Activated CD4-positive, alpha-beta T cell treated with anti-CD3 and anti-CD28 coated beads for 1 hour (primary cell): ENCODE measurements around the gene LIMS1.
"Not testable (repeated sequence)": the region's sequence is repeated elsewhere in the genome, so short reads cannot be mapped to it uniquely, and the experiment has no call there.

ENCODE experiments used
- DNase-seq: peaks from one replicate; pipeline ENCODE4 v3.0.0-alpha.2; 2020

Gene LIMS1

DNA sequence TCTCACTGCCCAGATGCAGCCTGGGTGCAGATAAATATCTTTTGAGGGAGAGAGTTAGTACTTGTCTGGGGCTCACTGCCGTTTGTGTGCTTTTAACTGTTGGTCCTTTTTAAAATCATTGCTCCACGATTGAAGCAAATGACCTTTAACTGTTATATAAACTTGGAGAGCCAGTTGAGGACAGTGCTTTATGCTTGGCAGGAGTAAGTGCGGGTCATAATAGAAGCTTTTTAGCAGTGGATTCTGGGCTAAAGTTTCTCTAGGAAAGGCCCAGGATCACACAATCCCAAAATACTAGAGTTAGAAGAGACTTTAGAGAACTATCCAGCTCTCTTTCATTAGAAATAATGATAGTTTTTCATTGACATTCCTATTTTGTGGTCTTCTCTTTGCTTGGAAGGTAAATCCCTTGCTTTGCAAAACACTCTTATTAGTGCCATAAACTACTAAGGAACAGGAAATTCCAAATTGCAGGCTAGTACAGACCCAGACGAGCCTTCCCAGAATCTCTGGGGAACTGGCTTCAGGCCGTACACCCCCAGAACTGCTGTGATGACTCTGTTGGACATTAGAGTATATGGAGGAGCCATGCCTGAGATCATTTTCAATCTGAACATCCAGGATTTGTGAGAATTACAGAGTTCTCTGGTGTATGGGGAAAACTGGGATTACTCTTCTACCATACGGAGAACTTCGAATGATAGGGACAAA is 19.1 kb downstream of the LIMS1 start:
- no peak for DNase-seq

DNA sequence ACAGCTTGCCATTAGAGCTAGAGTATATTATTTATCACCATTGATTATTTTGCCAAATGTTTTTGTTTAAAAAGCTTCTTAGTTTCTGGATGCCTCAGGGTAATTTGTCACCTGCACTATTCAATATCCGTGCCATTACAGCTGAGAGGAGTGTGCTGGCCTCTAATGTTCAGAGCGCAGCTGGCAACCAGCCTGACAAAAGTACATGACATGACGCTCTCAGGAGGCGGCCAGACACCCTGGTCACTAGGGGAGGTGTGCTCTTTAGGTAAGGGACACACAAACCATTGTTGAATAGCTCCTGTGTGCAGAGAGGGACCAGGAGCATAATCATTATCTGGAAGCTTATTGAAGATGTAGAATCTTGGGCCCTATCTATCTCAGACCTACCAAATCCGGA is 20.3 kb downstream of the LIMS1 start:
- no peak for DNase-seq

DNA sequence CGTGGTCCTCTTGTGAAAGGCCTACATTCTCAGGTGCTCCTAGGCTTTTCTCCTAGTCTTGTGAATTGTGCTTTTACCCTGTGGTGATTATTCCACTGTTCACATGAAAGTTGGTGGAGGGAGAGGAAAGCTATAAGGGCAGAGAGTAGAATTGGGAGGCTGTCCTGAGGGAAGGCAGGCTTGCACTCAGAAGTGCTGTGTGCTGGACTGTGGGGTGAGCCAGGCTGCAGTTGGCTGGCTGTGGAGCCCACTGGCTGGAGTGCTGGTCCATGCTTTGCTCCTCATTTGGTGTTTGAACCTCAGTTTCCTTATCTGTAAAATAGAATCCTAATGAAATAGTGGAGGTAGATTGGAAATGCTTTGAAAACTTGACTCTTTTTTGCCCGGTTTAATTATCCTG is 21.3 kb downstream of the LIMS1 start:
- DNase-seq: no peak

DNA sequence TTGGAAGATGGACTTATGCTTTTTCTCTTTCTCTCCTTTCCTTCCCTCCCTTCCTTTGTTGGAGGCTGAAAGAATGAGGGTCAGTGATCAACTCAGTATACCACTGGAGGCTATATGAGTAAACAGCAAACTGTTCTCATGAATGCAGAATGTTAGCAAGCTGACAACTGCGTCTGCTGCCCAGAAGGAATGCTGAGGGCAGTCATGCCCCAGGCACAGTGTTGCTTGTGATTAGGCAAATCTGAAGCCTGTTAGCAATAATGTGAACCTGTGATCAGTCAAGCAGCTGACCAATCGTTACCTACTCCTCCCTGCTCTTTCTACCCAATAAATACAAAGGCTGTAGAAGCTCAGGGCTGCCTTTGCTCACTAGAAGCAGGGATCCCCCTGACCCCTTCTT is 22.3 kb downstream of the LIMS1 start:
- not testable (repeated sequence) for DNase-seq

DNA sequence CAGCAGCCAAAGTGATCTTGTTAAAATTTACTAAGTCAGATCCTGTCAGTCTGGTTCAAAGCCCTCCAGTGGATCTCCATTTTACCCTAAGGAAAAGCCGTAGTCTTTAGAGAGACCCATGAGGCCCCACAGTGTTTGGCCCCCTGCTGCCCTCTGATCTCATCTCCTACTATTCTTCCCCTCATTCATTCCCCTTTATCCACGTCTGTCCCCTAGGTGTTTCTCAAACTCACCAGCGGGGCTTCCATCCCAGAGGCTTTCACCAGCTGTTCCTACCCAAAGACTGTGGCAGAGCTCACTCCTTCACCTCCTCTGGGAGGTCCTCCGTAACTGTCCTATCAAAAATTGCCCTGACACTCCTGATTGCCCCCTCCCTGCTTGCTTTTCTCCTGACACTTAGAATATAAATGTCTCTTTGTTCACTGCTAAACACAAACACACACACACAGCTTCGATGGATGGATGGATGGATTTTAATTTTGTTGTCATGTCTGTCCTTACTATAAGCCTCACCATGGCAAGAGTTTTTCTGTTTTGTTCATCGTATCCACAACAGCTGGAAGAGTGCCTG is 26.1 kb downstream of the LIMS1 start:
- no peak for DNase-seq

DNA sequence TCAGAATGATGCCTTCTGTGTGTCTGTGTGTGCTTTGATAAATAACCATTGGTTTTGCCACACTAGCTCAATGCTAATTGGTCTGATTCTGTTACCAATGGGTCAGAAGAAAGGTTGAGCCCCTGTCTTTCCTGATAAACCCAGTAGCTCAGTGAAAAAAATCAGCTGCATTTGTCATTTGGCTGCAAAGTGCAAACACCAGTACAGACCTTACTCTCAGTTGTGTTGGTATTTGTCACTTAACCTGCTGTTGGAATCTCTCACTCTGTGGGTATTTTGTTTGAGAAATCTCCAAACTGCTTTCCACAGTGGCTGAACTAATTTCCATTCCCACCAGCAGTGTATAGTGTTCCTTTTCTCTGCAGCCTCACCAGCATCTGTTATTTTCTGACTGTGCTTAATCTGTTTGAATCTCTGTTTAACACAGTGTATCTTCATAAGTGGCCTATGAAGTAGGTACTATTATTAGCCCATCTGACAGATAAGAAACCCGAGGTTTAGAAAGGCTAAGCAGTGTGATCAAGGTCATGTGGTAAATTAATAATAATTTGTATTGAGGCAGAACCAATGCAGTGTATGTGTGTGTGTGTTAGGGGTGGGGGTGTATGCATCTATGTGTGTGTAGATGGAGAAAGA is 26.7 kb downstream of the LIMS1 start:
- no peak for DNase-seq

DNA sequence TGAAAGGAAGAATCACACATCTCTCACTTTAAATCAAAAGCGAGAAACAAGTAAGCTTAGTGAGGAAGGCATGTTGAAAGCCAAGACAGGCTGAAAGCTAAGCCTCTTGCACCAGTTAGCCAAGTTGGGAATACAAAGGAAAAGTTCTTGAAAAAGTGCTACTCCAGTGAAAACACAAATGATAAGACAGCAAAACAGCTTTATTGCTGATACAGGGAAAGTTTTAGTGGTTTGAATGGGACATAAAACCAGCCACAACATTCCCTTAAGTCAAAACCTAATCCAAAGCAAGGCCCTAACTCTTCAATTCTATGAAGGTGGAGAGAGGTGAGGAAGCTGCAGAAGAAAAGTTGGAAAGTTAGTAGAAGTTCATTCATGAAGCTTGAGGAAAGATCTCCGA is 28.0 kb downstream of the LIMS1 start:
- no peak for DNase-seq

DNA sequence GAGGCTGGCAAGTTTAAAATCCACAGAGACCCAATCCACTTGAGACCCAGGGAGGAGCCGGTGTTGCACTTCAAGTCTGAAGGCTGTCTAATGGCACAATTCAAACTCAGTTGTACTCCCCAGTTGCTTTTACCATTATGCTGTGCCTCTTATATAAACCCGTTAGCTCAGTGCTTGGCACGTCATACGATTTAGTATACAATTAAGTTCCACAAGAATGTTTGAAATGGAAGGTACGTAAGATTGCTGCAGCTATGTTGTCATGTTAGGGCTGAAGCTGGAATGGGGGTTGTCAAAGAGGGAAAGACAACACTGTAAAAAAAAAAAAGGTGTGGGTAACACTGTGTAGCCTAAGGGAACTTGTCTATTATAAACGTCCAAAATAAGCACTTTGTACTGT is 30.2 kb downstream of the LIMS1 start:
- DNase-seq: no peak

DNA sequence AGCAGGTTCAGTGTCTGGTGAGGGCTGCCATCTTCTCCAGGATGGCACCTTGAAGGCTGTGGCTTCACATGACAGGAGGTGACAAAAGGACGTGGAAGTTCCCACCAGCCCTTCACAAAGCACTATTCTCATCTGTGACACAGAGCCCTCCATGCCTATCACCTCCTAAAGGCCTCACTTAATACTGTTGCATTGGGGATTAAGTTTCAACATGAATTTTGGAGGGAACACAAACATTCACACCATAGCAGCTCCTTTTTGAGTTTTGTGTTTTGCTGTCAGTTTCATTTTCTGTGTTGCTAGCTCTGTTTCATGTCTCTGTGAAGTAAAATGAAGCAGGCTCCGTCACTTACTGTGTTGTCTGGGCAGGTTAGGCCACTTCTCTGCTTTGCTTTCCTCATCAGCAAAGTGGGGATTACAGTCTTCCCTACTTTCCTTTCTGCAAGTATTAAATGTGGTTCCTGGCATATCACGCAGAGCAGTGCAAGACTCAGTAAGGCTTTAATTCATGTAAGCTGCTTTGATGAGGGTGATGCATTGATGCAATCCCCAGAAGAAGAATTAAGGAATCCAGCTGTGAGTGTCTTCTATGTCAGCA is 31.6 kb downstream of the LIMS1 start:
- DNase-seq: no peak

DNA sequence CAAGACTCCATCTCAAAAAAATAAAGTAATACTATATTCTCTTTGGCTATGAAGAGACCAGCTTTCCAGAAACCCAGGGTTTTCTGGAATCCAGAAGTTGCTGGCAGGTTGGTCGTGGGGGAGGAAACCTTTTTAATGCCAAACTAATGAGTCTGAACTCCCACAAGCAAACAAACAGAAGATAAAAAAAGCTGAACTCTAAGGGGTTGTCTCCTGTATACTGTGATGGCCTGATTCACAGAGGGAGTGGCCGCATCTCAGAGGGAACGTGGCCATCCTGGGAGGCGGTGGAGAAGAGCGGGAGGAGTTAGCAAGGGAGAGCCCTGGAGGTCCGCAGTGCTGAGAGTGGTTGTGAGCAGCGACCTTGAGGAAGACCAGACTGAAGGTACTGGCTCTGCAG is 36.1 kb downstream of the LIMS1 start:
- no peak for DNase-seq

DNA sequence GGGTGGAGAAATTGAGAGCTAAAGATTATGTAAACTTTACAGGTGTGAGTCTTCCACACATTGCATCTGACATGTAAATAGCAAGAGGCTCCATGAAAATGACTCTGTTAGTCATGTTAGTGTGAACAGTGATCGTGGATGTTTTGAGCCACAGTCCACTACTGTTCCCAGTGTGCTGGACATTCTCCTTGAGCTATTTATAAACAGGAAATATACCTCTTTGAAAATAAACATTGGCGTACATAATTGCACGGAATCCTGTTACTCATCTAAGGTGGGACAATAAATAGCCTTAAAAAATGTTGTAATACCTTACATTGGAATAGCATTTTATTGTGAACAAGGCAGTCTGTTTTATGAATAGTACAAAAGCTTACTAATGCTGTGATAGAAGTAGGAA is 37.0 kb downstream of the LIMS1 start:
- no peak for DNase-seq

DNA sequence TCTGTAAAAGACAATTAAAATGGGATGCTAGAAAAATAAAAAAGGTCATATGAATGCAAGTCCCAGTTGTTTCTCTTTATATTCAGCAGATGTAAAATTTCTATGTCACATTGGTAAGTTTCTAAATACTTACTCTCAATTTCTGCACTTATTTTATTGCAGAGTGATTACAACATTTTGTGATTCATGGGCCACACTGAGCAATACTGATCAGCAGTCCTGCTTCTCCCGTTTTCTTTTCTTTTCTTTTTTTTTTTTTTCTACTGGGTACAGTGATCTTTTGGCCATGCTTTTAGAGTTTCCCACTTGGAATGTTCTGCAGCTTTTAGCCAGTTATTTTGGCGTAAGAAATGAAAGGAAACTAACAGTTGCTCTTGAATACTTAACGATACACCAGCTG is 38.8 kb downstream of the LIMS1 start:
- no peak for DNase-seq

DNA sequence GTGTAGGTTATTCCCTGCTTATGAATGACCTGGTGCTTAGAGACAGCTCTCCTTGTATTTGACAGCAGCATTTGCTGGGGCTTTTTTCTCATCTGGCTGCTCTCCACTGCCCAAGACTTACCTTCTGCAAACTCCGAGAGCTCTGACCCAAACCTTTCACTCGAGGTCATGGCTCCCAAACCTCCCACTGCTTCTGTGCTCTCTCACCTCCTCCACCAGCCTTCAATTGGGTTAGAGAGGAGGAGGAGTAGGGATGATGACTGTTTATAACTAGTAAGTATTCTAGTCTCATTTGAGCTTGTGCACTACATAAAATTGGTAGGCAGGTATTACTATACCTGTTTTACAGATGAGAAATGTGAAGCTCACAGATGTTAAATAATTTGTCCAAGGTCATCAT is 40.1 kb downstream of the LIMS1 start:
- no peak for DNase-seq

DNA sequence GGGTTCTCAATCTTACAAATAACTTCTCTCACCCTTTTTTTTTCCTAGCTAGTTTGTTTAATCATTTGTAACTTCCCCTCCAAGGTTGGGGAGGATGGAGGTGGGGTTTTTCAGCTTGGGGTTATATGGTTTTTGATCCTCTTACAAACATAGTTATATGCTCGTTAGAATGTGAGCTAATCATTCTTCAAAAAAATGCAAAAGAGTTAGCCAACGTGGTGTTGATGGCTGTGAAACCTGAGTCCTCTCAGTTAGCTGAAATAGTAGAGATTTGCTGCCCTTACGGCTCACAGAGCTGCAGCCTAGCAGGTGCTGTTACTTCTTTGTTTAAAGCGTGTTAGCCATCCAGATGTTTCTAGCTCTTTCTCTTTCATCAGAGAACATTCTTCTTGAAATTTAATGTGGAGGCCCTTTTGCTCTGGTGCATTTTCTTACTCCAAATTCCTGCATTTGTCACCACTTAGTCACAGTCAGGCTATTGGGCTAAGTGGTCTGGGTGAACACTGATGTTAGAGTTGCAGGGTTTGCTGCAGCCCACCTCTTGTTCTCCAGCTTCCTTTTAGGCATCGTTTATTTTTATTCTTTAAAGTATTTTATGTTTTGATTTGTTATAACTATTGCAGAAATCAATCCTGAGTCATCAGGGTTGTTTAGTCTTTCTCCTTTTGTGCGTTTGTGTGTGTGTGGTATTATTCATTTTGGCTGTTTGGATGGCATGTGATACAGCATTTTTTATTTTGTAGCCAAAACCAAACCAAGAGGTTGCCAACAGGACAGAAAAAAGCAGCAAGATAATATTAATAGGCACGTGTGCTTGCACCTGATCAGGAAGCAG is 41.1 kb downstream of the LIMS1 start:
- no peak for DNase-seq

DNA sequence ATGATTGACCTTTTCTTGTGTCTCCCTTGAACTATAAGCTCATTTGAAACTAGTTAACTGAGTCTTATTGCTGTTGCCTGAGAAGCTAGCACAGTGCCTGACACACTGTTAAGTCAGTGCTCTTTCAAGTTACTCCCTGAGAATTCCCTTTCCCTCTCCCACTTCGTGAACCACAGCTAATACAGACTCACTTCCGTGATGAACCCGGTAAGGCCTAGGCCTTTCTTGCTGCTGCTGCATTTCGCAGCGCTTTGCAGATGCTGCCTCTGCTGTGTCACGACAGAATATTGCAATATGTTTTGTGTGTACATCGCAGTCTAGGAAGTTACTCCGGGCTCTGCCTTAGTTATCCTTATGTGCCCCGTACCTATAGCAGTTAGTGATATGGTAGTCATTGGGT is 42.8 kb downstream of the LIMS1 start:
- no peak for DNase-seq

DNA sequence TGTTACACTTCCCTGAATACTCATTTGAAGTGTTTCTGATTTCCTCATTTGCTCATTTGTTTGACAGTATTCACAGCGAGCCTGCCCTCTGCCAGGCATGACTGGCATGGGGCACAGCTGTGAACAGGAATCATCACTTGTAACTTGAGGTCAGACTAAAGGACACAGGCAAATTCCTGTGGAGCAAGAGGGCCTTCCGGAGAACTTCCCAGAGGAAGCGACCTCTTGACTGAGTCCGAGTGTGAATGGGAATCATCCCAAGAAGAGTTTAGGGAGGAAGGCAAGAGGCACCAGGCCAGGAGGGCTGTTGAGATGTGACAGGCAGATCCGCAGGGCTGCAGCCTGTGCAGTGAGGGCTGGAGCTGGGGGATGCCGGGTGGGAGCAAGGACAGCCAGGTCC is 45.4 kb downstream of the LIMS1 start:
- no peak for DNase-seq

DNA sequence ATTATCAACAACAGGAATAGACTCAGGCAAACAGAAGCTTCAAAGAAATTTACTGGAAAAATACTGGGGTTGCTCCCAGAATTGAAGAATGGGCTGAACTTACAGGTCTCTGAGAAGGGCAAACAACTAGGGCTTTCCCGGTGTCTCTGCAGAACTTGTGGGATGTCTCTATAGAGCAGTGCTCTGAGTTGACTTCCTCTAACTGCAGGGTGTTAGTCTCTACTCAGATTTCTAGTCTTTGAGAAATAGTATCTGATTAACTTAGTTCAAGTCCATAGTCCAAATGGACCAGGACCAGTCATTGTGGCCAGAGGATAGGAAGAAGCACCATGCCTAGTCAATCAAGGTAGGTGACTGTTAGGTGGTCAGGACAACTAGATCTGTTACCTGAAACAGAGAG is 45.8 kb downstream of the LIMS1 start:
- no peak for DNase-seq

DNA sequence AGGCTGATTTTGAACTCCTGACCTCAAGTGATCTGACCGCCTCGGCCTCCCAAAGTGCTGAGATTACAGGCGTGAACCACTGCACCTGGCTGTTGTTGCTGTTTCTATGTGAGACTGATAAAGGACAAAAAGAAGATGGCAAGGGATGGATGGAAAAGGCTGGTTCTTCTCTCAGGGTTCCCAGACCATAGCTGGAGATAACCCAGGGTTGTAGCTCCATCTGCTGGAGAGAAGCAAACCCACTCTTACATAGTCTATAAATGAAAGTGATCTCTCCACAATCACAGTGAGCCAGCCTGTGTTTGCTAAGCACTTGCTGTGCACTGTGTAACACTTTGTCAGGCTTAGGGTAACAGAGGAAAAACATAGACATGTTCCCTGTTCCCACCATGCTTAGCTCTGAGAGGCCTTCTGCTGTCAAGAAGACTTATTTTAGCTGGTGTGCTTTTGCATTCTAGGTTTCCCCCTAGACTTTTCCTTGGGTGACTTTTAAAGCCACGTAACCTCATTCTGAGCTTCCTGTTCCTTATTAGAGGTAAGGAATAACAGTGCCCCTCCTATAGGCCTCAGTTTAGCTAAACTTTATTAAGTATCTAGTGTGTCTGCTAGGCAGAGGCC is 49.7 kb downstream of the LIMS1 start:
- DNase-seq: peak; percentile 22

DNA sequence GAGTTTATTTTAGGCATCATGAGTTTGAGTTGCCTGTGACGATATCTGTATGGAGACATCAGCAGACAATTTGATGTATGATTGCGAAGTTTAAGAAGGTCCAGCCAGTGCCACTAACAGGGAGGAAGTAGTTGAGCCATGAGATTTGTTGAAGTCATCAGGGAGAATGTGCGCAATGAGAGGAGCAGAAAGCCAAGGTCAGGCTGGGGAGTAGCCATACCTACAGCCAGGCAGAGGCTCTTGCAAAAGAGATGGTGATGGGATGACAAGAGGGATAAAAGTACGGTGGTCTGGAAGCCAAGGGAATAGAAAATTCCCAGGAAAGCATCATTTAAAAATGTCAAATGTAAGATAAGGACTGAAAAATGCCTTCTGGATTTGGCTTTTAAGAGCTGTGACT is 51.2 kb downstream of the LIMS1 start:
- no peak for DNase-seq

DNA sequence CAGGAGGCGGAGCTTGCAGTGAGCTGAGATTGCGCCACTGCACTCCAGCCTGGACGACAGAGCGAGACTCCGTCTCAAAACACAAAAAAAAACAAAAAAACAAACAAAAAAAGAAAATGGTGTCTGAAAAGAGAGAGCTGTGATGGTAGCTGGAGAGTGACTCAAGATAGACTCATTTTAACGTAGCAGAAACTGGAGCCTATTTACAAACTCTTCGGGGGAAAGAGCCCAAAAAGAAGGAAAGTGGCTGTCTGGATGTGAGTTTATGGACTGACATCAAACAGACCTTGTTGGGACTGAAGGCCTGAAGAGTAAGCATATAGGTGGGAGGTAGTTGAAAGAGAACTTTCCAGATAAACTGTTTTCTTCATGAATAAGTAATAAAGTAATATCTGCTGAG is 51.8 kb downstream of the LIMS1 start:
- no peak for DNase-seq

DNA sequence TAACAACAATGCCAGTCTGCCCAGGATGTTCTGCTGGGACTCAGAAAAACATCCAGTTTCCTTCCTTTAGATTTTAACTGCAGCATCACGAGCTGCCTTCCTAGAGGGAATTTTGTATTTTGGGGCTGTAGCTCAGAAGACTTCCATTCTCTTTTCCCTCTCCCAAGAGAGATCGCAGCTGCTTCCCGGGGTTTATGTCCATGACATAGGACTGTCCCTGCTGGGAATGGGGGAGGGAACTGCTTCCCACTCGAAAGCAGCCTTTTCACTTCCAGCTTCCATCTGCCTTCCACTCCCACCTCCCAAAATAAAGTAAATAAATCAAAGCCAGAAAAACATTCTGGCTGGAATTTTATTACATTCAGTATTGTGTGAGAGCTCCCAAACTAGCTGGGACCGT is 52.4 kb downstream of the LIMS1 start:
- no peak for DNase-seq

DNA sequence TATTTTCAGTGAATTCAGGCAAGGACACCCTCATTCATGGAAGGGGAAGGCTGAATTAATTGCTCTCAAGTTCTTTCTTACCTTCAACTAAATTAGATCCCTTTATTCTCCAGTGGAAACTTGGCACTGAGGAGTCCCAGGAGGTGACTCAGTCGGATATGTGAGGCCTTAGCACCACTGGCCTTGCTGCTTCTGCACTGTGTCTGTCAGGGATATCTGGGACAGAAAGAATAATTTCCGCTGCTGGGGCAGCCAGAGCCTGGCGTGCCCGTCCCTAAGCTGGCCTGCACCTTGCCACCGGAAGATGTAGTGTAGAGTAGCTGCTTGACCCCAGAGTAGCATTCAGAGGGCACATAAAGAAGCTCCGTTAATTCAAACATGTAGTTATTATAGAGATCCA is 53.4 kb downstream of the LIMS1 start:
- DNase-seq: no peak

DNA sequence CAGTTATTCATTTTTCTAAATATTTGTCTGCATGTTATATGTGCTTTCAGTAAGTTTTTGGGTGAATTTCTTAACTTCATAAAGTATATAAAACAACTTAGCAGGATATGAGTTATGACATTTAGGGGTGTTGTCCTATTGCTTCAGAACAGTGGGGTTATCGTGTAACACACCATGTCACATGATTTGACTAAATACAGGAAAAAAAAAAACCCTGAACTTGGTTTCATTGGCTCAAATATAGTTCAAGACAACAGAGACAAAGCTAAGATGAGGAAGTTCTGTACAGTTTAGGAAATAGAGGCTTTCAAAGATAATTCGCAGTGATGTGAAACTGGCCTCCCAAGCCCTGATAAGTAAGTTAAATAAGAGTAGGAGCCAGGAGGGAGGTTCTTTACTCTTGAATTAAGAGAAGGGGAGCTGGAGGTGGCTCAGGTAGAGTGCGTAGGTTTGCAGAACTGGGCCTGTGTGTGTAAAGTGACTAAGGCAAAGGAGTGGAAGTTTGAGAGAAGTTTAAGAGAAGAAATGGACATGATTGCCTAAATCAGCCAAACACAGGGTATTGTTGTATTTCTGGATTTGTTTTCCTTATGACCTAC is 53.9 kb downstream of the LIMS1 start:
- no peak for DNase-seq
